ENCODE data around the gene ZNF740. TPM values are rescaled to one million over a fixed set of nuclear protein-coding genes. Genes with fewer than 3 reads are reported as not detected.

Gene ZNF740
- total and polyA plus RNA-seq, 2 of the 8 experiments (the other 6 are each of a cell fraction or from before 2014, with no cell fraction given): 8.2 to 40.0 TPM

DNA sequence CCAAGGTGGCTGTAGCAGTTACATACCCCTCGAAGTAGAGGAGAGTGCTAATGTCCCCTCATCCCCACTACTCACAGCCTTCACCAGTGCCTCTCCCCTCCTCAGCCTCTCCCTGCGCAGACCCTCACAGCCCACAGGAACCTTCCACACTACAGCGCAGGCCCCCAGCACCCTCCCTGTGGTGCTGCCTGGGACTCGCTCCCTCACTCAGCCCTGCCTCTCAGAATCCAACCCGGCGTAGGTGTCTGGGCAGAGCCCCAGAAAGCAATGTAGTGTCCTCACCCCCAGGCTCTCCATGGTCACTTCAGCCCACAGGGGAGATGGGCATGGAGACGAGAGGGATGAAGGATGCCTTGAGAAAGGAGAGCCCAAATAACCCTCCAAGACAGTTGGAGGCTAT is 10.9 kb upstream of the ZNF740 start:
- H4K20me1 ChIP-seq (replicated peaks in 1 of 2; ENCODE audit: control insufficient read depth in 1 of 2, insufficient read depth in 2 of 2, low read length in 2 of 2): peaks cover 1 to 6% of the 10 kb centered on the region in 2 experiments
- 95% methylated on average over 7 of the region's 7 CpGs; no CpG with 5 or more reads in 1 of the 2 experiments for WGBS, 2 experiments (ENCODE audit: extremely low coverage in 1 of 2, insufficient coverage in 1 of 2, insufficient read length in 1 of 2, insufficient replicate concordance in 2 of 2, low coverage in 1 of 2, low lambda C conversion rate in 2 of 2, missing lambda C conversion rate in 1 of 2)
- H4K91ac ChIP-seq (replicated peaks; ENCODE audit: insufficient read length, low read length): no peak overlapping the region
- no peaks in the 10 kb centered on the region for H3K9me3 ChIP-seq (ENCODE audit: insufficient read depth in 2 of 2, low read depth in 1 of 2, low read length in 1 of 2)
- H2BK15ac ChIP-seq (ENCODE audit: low read length): no peak overlapping the region
- no peak overlapping the region for H2BK120ac ChIP-seq (replicated peaks; ENCODE audit: low read depth, low read length)
- H3K23me2 ChIP-seq (ENCODE audit: low read depth, low read length): no peaks in the 10 kb centered on the region
- no peak overlapping the region for H3K23ac ChIP-seq (ENCODE audit: insufficient read length)
- H3K27ac ChIP-seq (ENCODE audit: low read depth, low read length): no peak overlapping the region
- no peak overlapping the region for H2BK12ac ChIP-seq (ENCODE audit: low read depth, low read length)
- H2AK5ac ChIP-seq (ENCODE audit: low read depth, low read length): no peak overlapping the region
- H4K8ac ChIP-seq (ENCODE audit: extremely low read depth, insufficient read depth, low read length): no peak overlapping the region
- H3K36me3 ChIP-seq (ENCODE audit: control insufficient read depth in 2 of 4, insufficient read depth in 4 of 4, low read length in 3 of 4): no peaks in the 10 kb centered on the region
- H3K9ac ChIP-seq (replicated peaks in 1 of 4; ENCODE audit: extremely low read depth in 1 of 4, low read depth in 3 of 4, low read length in 3 of 4): no peak overlapping the region
- CTCF ChIA-PET (ENCODE audit: partially characterized antibody): interaction anchor here (0.9 to 6.2 kb wide), 5 partner anchors 9 to 25 kb away, joined by 3 to 80 read pairs (median 4); no protein-coding TSS in a partner anchor
- FAIRE-seq: no peak
- no peak overlapping the region for H3K4me3 ChIP-seq (ENCODE audit: extremely low read depth in 1 of 4, insufficient read depth in 2 of 4, low read depth in 3 of 4, low read length in 4 of 4)
- POLR2A ChIA-PET (ENCODE audit: partially characterized antibody): no interaction called here
- no peak overlapping the region for H3K56ac ChIP-seq (replicated peaks; ENCODE audit: insufficient read length, low read depth, low read length)
- H3K79me1 ChIP-seq (ENCODE audit: low read depth, low read length): no peaks in the 10 kb centered on the region
- H2AFZ ChIP-seq (ENCODE audit: low read length): no peak overlapping the region
- no peak overlapping the region for H3K14ac ChIP-seq (ENCODE audit: insufficient read length)
- no peak overlapping the region for H3K18ac ChIP-seq (ENCODE audit: extremely low read depth, low read length)
- DNase-seq (ENCODE audit: low read depth in 1 of 2, low spot score in 2 of 2): peak in 1 of 2 experiments; percentile 24
- H3K79me2 ChIP-seq (ENCODE audit: control insufficient read depth in 1 of 2, insufficient read depth in 2 of 2, low read length in 2 of 2): no peaks in the 10 kb centered on the region
- no peak overlapping the region for H3K4me2 ChIP-seq (ENCODE audit: insufficient read depth in 1 of 2, low read depth in 2 of 2, low read length in 2 of 2)
- H3K27me3 ChIP-seq (replicated peaks in 1 of 4; ENCODE audit: control insufficient read depth in 3 of 4, extremely low read depth in 1 of 4, insufficient read depth in 3 of 4, low read length in 3 of 4): peaks cover 7 to 35% (median 32%) of the 10 kb centered on the region in 4 experiments
- no peak overlapping the region for H4K5ac ChIP-seq (ENCODE audit: insufficient read length, low read depth, low read length)
- H3K4ac ChIP-seq (replicated peaks; ENCODE audit: insufficient read length, low read depth, low read length): no peak overlapping the region
- H3K4me1 ChIP-seq (replicated peaks in 1 of 4; ENCODE audit: control insufficient read depth in 3 of 4, insufficient read depth in 4 of 4, low read length in 3 of 4): peaks cover 0 to 3% (median 2%) of the 10 kb centered on the region in 4 experiments; a peak in 2 of 7 replicates
- no peak overlapping the region for H2BK5ac ChIP-seq (ENCODE audit: low read depth, low read length)
- no peak overlapping the region for H2BK20ac ChIP-seq (ENCODE audit: low read length)
- TF ChIP-seq CHD2 (IDR thresholded peaks at IDR 0.05; ENCODE audit: low read length): no peak
- no peak for TF ChIP-seq GABPA (IDR thresholded peaks at IDR 0.05; ENCODE audit: borderline replicate concordance, insufficient read depth, low read length)
- no peak for TF ChIP-seq SIRT6 (IDR thresholded peaks at IDR 0.05; ENCODE audit: low read length)
- no peak for TF ChIP-seq POLR2AphosphoS5 (IDR thresholded peaks at IDR 0.05; ENCODE audit: low read depth, low read length)
- TF ChIP-seq YY1 (IDR thresholded peaks at IDR 0.05; ENCODE audit: low read depth, low read length): no peak
